GM21515 (cell line): ENCODE measurements around the gene ZNF311.

ENCODE experiments used
- ATAC-seq: cut with Tn5 transposase; IDR thresholded peaks from one replicate; pipeline ENCODE4 v1.9.1; 2021; ENCODE audit not compliant: unreplicated experiment

ZNF311 gene

GRCh38 chr6:29005183-29005885, at the start of gene ZNF311:
ZNF311 (minus strand) TSS chr6:29005315; CDS start chr6:29003954, 1,361 bp downstream.
- ATAC-seq = no peak

DNA sequence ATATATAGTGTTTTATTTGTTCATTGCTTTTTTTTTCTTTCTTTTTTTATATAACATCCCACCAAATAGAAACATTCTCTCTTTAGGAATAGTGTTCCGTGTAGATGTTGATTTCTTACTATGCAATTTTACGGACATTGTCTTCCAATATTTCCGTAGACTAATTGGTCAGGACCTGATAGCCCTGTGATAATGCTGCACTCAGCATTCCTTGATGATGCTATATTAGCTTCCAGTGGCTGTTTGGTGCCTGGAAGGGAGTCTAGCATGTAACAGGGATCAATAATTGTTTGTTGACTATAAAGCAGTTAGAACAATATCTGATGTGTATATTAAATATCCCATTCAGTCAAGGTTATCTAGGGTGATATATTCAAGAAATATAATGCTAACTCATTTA, 46.6 kb upstream of the ZNF311 start:
- no peak for ATAC-seq

GRCh38 chr6:29045075-29045474, 40.0 kb upstream of the ZNF311 start, which contains the start of gene OR2W1:
OR2W1 (minus strand) TSS chr6:29045175; CDS start chr6:29045175, 0 bp downstream.
- ATAC-seq = no peak

DNA sequence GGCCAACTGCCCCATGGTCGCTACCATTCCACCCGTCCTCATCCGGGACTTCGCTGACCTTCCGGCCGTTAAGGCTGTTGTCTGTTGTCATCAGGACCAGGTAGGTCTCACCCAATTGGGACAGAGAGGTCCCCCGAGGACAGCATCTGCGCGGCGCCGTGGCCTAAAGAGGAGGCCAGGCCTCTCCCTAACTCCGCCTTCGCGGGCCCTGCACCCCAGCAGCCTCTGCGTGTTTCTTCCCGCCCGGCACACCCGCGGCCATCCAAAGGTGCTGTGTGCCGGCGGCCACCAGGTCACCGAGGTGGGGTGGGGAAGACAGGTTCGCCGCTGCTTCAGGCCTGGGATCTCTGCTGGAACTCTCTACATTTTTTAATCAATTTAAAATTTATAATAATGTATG, 30.8 kb upstream of the ZNF311 start:
- no peak for ATAC-seq

DNA sequence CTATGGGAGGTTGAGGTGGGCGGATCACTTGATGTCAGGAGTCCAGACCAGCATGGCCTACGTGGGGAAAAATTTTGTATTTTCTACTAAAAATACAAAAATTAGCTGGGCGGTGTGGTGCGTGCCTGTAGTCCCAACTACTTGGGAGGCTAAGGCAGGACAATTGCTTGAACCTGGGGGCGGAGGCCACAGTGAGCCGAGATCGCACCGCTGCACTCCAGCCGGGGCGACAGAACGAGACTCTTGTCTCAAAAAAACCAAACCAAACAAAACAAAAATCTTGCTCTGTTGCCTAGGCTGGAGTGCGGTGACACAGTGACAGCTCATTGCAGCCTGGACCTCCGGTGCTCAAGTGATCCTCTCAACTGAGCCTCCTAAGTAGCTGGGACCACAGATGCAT, 23.7 kb upstream of the ZNF311 start:
- ATAC-seq = no peak

DNA sequence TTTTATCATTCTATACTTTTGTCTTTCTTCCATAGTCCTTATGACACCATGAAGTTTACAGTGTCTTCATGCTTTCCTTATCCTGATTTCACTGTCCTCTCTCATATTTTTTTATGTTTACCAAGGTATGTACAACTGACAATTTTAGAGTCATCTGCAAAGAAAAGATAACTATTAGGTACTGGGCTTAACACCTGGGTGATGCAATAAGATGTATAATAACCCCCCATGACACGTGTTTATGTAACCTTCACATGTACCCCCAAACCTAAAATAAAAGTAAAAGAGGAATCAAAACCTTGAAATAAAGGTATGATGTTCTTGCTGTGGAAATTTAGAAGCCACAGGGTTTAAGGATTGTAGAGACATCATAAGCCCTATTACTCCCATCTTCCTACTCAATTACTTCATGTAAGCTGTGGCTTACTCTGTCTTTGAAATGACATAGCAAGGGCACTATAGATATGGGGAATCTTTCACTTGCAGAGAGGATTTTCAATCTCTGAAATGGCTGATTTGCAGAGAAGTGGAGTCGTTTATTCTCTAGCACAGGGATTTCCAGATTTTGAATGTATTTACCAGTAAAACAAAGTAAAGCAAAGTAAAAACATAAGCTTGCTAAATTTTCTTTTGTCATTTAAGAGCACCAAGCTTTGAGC, 20.9 kb upstream of the ZNF311 start:
- no peak for ATAC-seq

DNA sequence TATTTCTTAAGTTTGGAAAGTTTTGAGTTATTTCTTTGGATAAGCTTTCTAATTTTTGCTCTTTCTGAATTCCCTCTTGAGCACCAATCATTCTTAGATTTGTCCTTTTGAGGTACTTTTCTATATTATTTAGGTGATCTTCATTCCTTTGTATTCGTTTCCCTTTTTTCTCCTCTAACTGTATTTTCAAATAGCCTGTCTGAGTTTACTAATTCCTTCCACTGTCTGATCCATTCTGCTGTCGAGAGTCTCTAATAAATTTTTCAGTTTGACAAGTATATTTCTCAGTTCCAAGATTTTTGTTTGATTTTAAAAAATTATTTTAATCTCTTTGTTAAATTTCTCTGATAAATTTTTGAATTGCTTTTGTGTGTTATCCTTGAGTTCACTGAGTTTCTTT, 16.3 kb upstream of the ZNF311 start:
- ATAC-seq = no peak

GRCh38 chr6:29019629-29020028, 14.5 kb upstream of the ZNF311 start:
- ATAC-seq = no peak

- no peak for ATAC-seq
These were observed 12.3 kb upstream of the ZNF311 start for GRCh38 chr6:29017428-29017802.

DNA sequence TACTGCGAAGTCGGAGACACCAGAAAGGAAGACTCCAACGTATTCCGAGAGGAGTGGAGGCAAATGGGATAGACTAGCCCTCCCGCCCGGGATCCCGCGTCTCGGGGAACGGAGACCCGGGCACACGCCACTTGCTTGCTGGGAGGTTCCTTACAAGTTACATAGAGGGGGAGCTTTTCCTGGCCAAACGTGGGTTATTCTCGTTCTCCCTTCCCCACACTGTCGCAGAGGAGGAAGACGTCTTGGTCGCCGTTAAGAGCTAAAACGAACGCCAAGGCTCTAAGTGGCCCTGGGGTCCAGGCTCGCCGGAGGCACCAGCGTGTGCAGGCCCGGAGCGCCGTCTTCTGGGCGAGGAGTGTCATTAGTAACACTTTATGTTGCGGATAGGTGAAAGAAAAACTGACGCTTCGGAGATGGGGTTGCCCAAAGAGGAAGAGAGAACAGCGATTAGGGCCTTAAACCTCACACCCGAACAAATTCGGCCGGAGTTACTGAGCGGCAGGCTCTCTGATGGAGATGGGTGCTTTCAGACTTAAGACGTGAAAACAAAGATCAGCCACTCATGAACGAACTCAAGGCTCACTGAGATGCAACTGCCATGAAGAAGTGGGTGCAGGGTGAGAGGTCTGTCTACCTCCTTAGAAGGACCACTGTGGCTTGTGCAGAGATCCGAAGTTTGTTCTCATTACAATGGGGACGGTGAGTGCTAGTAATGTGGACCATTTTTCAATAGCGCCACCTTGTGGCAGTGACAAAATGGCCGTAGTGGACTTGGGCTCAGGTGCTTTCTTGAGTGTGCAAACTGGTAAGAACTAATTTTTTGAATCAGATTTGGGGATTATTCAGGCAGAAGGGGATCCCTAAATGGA, 11.7 kb upstream of the ZNF311 start:
- peak; percentile 81 for ATAC-seq

DNA sequence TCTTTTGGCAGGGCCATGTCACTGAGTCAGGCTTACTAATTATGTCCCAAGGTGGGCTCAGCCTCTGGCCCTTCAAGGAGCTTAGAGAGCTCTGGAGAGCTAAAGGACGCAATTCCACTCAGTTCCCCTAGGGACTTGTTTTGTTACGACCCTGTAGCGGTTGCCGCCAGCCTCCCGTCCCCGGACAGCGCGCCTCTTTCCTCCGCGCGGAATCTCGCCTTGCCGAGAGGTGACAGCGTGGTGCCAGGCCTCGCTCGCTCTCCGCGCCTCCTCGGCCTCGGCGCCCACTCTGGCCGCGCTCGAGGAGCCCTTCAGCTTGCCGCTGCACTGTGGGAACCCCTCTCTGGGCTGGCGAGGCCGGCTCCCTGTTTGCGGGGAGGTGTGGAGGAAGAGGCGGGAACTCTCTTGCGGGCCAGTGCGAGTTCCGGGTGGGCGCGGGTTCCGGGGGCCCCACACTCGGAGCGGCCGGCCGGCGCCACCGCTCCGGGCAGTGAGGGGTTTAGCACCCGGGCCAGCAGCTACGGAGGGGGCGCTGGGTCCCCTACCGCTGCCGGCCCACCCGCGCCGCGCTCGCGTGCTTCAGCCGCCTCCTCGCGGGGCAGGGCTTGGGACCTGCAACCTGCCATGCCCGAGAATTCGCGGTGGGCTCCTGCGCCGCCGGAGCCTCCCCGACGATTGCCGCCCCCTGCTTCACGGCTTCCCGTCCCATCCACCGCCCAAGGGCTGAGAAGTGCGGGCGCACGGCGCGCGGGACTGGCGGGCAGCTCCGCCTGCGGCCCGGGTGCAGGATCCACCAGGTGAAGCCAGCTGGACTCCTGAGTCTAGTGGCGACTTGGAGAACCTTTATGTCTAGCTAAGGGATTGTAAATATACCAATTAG, 9.9 kb upstream of the ZNF311 start:
- ATAC-seq = no peak

DNA sequence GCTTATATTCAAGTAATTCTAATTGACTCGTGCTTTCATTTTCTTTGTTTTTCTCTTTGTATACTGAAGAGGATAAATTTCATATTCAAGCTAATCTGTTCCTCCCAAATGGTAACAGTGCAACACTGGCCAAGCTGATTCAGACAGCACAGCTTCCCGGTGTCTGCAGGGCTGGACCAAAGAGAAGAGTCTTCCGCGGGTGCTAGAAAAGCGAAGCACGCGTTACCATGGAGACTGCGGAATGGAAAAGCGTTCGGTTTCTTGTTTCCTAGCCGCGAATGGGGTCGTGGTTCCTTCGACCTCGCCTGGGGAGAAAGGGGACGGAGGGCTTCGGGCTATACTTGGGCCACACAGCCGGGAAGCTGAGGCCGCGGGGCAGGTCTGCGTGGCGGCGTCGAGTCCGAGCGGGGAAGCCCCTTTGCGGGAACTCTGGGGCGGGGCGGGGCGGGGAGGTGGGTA, 6.2 kb upstream of the ZNF311 start:
- no peak for ATAC-seq

DNA sequence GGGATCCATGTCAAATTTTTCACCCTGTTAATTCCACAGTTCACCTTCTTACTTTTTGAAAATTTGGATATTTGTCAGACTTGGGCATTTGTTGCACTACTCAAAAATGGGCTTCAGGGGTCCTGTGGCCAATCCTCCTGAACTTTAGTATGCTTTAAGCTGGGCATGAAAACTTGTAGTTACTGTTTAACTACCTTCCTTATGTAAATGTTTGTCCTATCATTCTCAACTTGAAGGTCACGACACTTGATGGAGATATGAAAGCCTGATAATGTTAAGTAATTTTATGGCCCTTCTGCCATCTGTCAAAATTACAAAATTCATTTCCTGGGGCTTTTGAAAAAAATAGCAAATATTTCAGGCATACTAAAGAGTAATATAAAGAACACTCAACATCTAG, 4.2 kb upstream of the ZNF311 start:
- ATAC-seq = no peak

DNA sequence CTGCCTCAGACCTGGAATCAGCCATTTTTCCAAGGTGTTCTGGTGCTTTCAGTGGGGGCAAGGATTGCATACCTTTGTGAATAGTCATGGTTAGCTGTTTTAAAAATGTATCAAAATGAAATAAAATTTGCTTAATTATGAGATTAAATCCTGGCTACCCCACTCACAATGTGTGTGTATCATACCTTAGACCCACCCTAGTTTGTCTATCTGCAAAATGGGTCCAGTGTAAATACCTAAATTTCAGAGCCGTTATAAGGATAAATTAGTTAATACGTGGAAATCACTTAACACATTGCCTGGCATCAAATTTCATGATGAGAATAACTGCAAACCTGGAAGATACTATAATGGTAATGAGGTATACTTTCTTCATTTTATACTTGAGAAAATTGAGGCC, 3.0 kb upstream of the ZNF311 start:
- no peak for ATAC-seq

- ATAC-seq = no peak
These were observed 8.1 kb downstream of the ZNF311 start for GRCh38 chr6:28996844-28997510.

- ATAC-seq = no peak
These were observed 9.9 kb downstream of the ZNF311 start for GRCh38 chr6:28995093-28995650.

- ATAC-seq = no peak
These were observed 16.4 kb downstream of the ZNF311 start for GRCh38 chr6:28988536-28989311.

GRCh38 chr6:28985462-28986164, 19.5 kb downstream of the ZNF311 start:
- no peak for ATAC-seq
